Endodermal cell (in vitro differentiated cells): ENCODE results near the gene LIG1. TPM values are rescaled to one million over a fixed set of nuclear protein-coding genes. Genes with fewer than 3 reads are reported as not detected.

Source experiments
- DNase-seq: peaks from one replicate; pipeline ENCODE4 v3.0.0-alpha.2; 2017
- H3K27ac ChIP-seq: 2 replicates; pipeline ENCODE4 v1.5.1; 2013; ENCODE audit warnings: mild to moderate bottlenecking, low read depth, low read length, moderate library complexity
- H3K27me3 ChIP-seq: 2 replicates; pipeline ENCODE4 v1.6.1; 2013; ENCODE audit warnings: mild to moderate bottlenecking, low read length, moderate library complexity; ENCODE audit not compliant: insufficient read depth, control insufficient read depth, poor library complexity, severe bottlenecking
- H3K36me3 ChIP-seq: 2 replicates; pipeline ENCODE4 v1.7.0; 2013; ENCODE audit warnings: mild to moderate bottlenecking, low read length, moderate library complexity; ENCODE audit not compliant: control insufficient read depth, insufficient read depth
- H3K4me1 ChIP-seq: one replicate; pipeline ENCODE4 v1.7.0; 2013; ENCODE audit warnings: low read length; ENCODE audit not compliant: control insufficient read depth, insufficient read depth
- H3K4me3 ChIP-seq: 2 replicates; pipeline ENCODE4 v1.5.1; 2013; ENCODE audit warnings: mild to moderate bottlenecking, low read length, moderate library complexity
- H3K9ac ChIP-seq: 2 replicates; pipeline ENCODE4 v1.6.1; 2013; ENCODE audit warnings: mild to moderate bottlenecking, low read length, moderate library complexity; ENCODE audit not compliant: poor library complexity, severe bottlenecking; ENCODE audit errors: extremely low read depth
- H3K9me3 ChIP-seq: 2 replicates; pipeline ENCODE4 v1.6.1; 2013; ENCODE audit warnings: mild to moderate bottlenecking, low read length, moderate library complexity; ENCODE audit not compliant: control insufficient read depth
- H3K27ac Mint-ChIP-seq: 2 replicates; pipeline ENCODE4 v1.8.0; 2020; ENCODE audit warnings: mixed read lengths
- H3K27me3 Mint-ChIP-seq: 2 replicates; pipeline ENCODE4 v1.8.0; 2021; ENCODE audit warnings: mild to moderate bottlenecking, mixed read lengths; ENCODE audit not compliant: insufficient read depth
- H3K36me3 Mint-ChIP-seq: 2 replicates; pipeline ENCODE4 v1.8.0; 2020; ENCODE audit warnings: low read depth, mixed read lengths
- H3K4me1 Mint-ChIP-seq: 2 replicates; pipeline ENCODE4 v1.8.0; 2020; ENCODE audit warnings: mixed read lengths
- H3K4me3 Mint-ChIP-seq: 2 replicates; pipeline ENCODE4 v1.8.0; 2020; ENCODE audit warnings: mild to moderate bottlenecking, moderate library complexity, mixed read lengths
- H3K9me3 Mint-ChIP-seq: 2 replicates; pipeline ENCODE4 v1.8.0; 2020; ENCODE audit warnings: mild to moderate bottlenecking, mixed read lengths
- WGBS, 2 experiments: methylation state at CpG; one replicate each; pipeline versions ENCODE4 v1.1.5 to v1.1.7; 2013; ENCODE audit warnings: missing lambda C conversion rate in 2 of 2, mixed read lengths in 1 of 2; ENCODE audit not compliant: insufficient coverage in 1 of 2, insufficient read length in 1 of 2; 5-methylcytosine and 5-hydroxymethylcytosine counted together
- total RNA-seq, 2 donors: library from RNA; stranded (reverse); fragmentation: NEBNext Ultra II Directional in 1 of 2; extraction: Animal tissue kit (Norgen Biotek cat#: 25700) in 1 of 2; gene quantifications; 2 replicates in 1 of 2; 3 replicates in 1 of 2; pipeline ENCODE4 v1.2.1, GENCODE V29; 2021
- TF ChIP-seq, protein P1 (sequence below): fragments of 200-600 bp; sonication (generic); conservative IDR thresholded peaks from 2 replicates; pipeline ENCODE4 v1.5.0; 2021; ENCODE audit warnings: antibody characterized with exemption, mild to moderate bottlenecking

The LIG1 gene
- total RNA-seq, 2 donors from 2014 or later: 91.6 to 117 TPM

DNA sequence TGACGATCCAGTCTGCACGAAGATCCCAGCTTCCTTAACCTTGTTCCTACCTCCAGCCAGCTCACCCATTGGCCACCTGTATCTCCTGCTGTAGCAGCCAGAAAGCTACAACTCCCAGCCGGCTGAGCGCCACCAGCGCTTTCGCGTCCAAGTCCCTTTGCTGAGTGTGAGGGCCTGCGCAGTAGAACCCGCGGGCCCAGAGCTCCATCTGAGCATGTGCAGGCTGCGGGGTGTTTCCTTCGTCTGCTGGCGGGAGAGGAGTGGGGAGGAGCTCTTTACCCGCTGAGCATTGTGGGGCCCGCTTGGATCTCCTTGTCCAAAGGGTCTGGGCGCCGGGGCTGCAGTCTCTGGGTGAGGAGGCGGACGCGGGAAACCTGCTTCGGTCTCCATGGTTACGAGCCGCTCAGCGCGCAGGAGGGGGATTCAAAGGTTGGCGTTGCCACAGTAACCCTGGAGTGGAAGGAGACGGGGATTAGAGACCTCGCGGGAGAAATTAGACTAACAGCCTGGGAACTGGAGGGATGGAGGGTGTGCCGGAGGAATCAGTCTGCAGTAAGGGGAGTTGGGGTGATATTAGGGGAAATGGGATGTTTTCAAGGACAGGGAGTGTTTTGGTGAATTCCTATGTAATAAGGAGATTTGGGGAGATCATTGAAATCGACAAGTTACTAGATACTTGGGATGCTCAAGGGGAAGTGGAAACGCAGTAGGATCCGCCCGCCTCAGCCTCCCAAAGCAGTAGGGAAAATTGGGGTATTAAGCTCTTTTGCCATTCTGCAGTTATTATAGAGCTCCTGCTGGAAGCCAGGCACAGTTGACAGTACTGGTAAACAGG is 33.9 kb upstream of the LIG1 start:
- Histone ChIP-seq H3K36me3 (peaks cover 3% of the 10 kb centered on the region), H3K27ac (peak overlapping the region; percentile 85), H3K4me1 (peaks cover 2% of the 10 kb centered on the region), H3K9me3 (no peaks in the 10 kb centered on the region), H3K4me3 (peak overlapping the region; percentile 89), H3K27me3 (no peaks in the 10 kb centered on the region), H3K9ac (peak overlapping the region; percentile 71)
- Mint-ChIP-seq H3K27ac (no peak overlapping the region), H3K36me3 (no peaks in the 10 kb centered on the region), H3K4me3 (no peak overlapping the region), H3K4me1 (no peaks in the 10 kb centered on the region), H3K9me3 (no peaks in the 10 kb centered on the region), H3K27me3 (peaks cover 5% of the 10 kb centered on the region)
- DNase-seq: peak; percentile 100
- TF ChIP-seq, protein P1, sequence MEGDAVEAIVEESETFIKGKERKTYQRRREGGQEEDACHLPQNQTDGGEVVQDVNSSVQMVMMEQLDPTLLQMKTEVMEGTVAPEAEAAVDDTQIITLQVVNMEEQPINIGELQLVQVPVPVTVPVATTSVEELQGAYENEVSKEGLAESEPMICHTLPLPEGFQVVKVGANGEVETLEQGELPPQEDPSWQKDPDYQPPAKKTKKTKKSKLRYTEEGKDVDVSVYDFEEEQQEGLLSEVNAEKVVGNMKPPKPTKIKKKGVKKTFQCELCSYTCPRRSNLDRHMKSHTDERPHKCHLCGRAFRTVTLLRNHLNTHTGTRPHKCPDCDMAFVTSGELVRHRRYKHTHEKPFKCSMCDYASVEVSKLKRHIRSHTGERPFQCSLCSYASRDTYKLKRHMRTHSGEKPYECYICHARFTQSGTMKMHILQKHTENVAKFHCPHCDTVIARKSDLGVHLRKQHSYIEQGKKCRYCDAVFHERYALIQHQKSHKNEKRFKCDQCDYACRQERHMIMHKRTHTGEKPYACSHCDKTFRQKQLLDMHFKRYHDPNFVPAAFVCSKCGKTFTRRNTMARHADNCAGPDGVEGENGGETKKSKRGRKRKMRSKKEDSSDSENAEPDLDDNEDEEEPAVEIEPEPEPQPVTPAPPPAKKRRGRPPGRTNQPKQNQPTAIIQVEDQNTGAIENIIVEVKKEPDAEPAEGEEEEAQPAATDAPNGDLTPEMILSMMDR: no peak
- WGBS, 2 experiments: 1 to 13% methylated on average over 8 to 34 of the region's 34 CpGs

DNA sequence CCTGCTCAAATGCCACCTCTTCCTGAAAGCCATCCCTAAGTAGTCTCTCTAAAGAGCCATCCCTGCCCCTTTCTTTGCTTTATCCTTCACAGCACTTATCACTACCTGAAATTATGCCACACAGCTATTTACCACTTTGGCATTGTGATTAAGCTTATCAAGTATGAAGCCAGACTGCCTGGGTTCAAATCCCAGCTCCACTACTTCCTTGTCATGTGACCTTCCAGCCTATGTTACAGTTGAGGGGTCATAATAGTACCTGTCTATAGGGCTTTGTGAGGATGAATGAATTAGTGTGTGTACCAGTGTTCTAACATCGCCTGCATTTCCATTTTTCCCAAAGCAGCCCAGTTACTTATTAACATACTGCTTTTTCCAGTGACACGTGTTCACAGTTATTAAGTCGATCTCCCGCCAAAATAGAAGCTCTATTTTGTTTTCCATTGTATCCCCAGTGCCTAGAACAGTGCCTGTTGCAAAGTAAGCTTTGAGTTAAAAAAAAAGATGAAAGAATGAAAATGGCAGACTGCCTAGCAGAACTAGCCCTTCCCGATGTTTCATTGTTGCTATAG is 33.2 kb upstream of the LIG1 start:
- Histone ChIP-seq H3K27me3 (no peaks in the 10 kb centered on the region), H3K27ac (peak overlapping the region; percentile 85), H3K36me3 (peaks cover 3% of the 10 kb centered on the region), H3K9me3 (no peaks in the 10 kb centered on the region), H3K9ac (peak overlapping the region; percentile 56), H3K4me3 (peak overlapping the region; percentile 89), H3K4me1 (peaks cover 2% of the 10 kb centered on the region)
- 24 to 43% methylated on average over 5 of the region's 5 CpGs for WGBS, 2 experiments
- H3K27ac Mint-ChIP-seq: no peak overlapping the region
- DNase-seq: no peak
- peaks cover 5% of the 10 kb centered on the region for H3K27me3 Mint-ChIP-seq
- no peak overlapping the region for H3K4me3 Mint-ChIP-seq
- no peaks in the 10 kb centered on the region for H3K9me3 Mint-ChIP-seq
- no peaks in the 10 kb centered on the region for H3K36me3 Mint-ChIP-seq
- TF ChIP-seq, protein P1: no peak
- no peaks in the 10 kb centered on the region for H3K4me1 Mint-ChIP-seq

DNA sequence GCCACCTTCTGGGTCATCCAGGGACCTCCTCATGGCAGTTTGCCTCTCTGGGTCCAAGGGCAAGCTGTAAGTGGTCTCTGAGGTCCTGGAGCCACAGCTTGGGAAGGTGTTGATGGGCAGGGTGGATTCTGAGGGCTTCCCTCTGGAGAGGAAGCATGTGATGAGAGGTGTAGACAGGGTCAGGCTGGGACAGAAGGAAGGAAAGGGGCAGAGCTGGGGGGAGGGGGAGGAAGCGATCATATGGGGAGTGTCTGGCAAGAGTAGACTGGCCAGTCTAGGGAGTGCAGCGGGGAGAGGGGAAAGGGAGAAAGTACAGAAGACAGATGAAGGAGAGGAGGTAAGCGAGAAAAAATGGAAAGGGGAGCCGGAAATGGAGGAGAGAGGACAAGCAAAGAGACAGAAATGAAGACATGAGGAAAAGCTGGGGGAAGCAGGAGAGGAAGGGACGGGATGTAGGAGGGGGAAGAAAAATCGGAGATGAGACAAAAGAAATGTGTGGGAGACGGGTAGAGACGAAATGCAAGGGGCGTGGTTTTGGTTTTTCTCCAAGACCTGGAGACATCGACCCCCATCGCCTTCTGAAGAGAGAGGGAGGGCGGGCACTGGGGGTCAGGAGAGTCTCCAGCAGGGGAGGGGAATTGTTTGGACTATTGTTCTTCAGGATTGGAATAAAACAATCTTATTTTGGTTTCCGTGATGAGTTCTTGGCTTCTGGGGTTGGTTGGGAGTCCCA is 27.0 kb upstream of the LIG1 start:
- H3K4me3 Mint-ChIP-seq: no peak overlapping the region
- no peaks in the 10 kb centered on the region for H3K9me3 Mint-ChIP-seq
- TF ChIP-seq, protein P1: no peak
- WGBS, 2 experiments: 89 to 90% methylated on average over 11 to 13 of the region's 13 CpGs
- no peaks in the 10 kb centered on the region for H3K4me1 Mint-ChIP-seq
- DNase-seq: peak; percentile 20
- Histone ChIP-seq H3K9ac (no peak overlapping the region), H3K9me3 (no peaks in the 10 kb centered on the region), H3K27me3 (no peaks in the 10 kb centered on the region), H3K4me3 (no peak overlapping the region), H3K36me3 (no peaks in the 10 kb centered on the region), H3K4me1 (no peaks in the 10 kb centered on the region), H3K27ac (no peak overlapping the region)
- no peak overlapping the region for H3K27ac Mint-ChIP-seq
- H3K36me3 Mint-ChIP-seq: peaks cover 6% of the 10 kb centered on the region
- peaks cover 15% of the 10 kb centered on the region for H3K27me3 Mint-ChIP-seq
